Activated CD4-positive, alpha-beta T cell treated with anti-CD3 and anti-CD28 coated beads, Interleukin-2, amount 50 U/mL, for 4 hours (primary cell): ENCODE measurements around the gene SLC10A3.
"Not testable (repeated sequence)": the region's sequence is repeated elsewhere in the genome, so short reads cannot be mapped to it uniquely, and the experiment has no call there.

Source experiments
- DNase-seq, 2 experiments: peaks; one replicate each; pipeline ENCODE4 v3.0.0-alpha.2; 2020

The SLC10A3 gene

DNA sequence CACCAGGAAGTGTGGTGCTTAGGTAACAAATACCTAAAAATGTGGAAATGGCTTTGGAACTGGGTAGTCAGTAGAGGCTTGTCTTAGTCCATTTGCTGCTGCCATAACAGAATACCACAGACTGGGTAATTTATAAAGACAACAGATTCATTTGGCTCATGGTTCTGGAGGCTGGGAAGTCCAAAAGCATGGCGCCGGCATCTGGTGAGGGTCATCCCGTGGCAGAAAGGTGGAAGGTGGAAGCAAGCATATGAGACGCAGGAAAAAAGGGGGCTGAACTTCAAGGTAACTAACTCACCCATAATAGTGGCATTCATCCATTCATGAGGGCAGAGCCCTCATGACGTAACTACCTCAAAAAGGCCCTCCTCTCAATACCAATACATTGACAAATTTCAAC is 19.0 kb upstream of the SLC10A3 start:
- no peak for DNase-seq

DNA sequence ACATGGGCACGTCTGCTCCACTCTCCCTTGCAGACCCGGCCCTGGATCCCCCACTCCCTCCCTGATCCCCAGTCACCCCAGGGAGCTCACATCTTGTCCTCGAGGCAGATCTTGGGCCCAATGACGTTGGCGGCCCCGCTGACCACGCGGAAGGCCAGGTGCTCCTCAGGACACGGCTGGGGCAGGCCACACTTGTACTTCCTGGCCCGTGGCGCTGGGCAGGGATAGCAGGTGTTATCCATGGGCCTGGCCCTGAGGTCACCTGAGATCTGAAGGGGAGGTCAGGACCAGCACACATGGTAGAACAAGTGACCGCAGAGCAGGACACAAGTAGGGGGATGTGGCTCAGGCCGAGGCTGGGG is 17.9 kb upstream of the SLC10A3 start:
- no peak for DNase-seq

DNA sequence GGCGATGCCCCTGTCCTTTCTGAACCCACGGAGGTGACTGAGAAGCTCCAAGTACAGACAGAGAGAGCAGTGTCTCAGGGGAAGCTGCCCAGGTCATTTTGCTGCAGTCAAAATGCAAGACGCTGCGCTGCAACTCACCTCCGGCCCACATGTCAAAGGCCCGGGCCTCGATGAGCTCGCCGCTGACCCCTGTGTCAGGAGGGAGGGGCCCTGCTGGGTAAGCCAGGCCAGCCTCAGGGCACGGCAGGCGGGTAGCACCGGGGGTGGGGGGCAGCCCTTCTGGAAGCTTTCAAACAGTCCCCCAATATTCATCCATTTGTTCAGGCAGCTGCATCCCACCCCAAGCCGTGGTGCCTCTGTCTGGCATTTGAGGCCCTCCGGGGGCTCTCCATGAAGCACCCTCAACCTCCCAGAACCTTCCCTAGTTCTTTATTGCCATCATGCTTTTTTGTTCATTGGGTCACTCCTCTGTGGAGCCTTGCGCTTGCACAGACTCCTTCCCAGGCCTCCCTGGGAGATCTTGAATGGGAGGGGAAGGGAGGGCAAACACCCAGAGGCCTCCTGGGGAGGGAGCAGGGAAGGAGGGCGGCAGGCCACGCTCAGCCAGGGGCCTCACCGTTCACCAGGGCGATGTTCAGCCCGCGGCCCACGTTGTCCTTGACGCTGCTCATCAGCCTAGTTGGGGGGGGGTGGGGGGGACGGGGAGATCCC is 17.4 kb upstream of the SLC10A3 start:
- DNase-seq = no peak

DNA sequence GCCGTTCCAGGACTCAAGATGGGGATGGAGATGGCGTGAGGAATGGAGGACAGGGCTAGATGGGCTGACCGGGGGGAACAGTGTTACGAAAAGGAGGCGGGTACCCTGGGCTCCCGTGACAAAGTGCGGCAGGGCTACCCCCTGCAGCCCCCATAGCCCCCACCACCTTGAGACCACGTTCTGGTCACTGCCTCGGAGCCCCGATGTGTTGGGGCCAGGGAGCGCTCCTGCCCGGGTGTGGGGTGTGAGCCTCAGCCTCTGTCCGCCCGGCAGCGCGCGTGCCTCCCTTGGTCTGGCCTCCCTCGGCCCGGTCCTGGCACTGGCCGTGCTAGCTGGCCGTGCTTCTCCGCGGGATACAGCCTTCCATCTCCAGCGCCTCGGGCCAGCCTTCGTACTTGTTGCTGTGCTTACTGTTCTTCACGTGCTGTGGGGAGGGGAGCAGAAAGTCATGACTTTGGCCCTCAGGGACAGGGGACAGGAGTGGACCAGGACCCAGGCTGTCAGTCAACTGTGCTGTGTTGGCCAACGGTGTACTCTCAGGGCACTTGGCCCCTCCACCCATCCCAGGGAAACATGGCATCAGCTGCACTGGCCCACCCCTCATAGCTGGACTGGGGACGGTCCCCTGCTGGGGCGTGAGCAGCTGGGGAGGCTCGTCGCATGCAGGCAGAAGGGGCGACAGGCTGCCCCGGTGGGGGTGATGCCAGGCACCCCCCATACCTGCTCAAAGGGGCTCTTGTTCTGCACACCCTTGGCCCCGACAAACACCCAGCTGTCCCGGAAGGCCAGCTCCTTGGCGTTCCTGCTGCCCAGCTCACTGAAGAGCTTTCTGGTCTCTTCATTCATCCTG is 16.3 kb upstream of the SLC10A3 start:
- no peak for DNase-seq

DNA sequence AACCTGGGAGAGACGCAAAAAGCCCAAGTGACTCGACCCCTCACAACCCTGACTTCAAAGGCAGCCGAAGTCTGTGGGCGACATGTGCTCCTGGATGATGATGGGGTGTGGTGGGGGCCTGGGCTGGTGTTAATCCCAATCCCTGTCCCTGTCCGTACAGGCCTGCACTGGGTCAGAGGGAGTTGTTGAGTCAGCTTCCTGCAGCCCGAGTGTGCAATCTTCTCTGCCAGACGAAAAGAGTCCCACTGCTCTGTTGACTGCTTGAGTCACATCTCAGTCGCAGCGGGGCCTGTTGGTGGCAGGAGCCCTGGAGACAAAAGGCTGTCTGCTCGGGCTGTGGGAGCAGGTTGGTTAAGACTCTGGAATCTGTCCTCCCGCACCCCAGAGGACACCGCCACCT is 15.3 kb upstream of the SLC10A3 start:
- no peak for DNase-seq

DNA sequence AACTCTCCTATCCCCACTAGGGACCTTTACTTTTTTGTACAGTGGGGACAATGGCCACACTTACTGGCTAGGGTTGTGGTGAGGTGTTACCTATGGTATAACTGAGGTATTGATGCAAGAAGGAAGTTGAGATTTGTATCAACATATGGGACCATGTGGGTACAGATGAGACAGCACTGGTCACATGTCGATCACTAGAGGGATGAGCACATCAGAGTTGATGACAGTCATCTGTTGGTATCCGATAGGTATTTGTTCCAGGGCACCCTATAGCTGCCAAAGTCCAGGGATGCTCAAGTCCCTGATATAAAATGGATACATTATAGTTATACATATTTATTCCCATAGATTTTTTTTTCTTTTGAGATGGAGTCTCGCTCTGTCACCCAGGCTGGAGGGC is 12.6 kb upstream of the SLC10A3 start:
- DNase-seq = no peak

DNA sequence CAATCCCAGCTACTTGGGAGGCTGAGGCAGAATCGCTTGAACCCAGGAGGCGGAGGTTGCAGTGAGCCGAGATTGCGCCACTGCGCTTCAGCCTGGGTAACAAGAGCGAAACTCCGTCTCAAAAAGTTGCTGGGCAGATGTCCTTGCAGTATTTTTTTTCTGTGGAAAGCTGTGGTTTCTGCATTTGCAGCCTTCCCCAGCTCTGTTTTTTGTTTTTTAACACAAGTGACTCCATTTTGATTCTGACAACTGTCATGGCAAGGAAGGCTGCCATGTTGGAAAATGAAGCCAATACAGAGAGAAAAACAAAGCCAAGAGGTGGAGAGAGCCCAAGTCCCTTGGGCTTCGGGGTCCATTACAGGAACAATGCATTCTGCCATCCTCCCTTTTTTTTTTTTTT is 11.7 kb upstream of the SLC10A3 start:
- DNase-seq = no peak

DNA sequence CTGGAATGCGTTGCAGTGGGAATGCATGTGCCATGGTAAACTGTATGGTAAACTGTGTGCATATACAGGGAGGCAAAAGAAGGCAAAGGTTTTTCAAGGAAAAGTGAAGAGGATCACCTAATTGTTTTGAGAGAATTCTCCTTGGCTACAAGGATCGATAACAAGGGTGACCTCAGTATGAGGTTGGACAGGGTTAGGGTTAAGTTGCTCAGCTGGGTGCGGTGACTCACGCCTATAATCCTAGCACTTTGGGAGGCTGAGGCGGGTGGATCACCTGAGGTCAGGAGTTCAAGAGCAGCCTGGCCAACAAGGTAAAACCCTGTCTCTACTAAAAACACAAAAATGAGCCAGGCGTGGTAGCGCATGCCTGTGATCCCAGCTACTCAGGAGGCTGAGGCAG is 11.0 kb upstream of the SLC10A3 start:
- DNase-seq = not testable (repeated sequence)

DNA sequence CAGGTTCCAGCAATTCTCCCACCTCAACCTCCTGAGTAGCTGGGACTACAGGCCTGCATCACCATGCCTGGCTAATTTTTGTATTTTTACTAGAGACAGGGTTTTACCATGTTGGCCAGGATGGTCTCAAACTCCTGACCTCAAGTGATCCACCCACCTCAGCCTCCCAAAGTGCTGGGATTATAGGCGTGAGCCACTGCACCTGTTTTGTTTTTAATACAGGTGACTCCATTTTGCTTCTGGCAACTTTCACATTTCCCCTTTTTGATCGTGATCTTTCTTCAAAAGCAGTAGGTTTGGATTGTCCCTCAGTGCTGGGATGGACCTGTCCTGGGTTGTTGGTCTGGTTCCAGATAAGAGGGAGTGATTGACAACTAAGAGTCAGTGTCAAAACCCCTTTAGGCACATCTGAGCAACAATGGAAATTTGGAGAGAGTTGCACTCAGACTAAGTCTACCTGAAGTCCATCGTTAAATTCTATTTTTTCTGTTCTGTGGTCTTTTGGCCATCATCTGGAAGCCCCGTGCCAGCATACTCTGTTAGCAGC is 6.2 kb upstream of the SLC10A3 start:
- DNase-seq = not testable (repeated sequence)

DNA sequence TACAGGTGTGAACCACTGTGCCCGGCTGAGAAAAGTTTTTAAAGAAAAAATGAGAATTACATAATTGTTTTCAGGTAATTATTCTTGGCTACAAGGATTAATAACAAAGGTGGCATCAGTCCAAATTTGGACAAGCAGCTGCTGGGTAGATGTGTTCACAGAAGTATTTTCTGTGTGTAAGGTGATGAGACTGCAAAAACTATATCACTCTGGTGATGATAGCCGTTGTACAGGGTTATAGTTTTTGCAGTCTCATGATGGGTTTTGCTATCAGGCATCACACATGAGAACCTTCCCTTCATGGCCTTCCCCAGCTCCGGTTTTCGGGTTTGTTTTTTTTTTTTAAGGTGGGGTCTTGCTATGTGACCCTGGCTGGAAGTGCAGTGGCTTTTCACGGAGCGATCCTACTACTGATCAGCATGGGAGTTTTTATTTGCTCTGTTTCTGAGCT is 5.1 kb upstream of the SLC10A3 start:
- no peak for DNase-seq

DNA sequence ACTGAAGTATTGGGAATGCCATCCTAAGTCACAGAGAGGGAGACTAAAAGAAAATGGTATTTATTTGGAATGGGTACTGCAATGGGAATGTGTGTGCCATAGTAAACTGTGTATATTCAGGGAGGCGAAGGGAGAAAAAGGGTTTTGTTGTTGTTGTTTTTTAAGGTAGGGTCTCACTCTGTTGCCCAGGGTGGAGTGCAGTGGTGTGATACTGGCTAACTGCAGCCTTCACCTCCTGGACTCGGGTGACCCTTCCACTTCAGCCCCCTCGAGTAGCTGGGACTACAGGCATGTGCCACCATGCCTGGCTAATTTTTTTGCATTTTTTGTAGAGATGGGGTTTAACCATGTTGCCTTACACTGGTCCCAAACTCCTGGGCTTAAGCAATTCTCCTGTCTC is 4.3 kb upstream of the SLC10A3 start:
- no peak for DNase-seq

DNA sequence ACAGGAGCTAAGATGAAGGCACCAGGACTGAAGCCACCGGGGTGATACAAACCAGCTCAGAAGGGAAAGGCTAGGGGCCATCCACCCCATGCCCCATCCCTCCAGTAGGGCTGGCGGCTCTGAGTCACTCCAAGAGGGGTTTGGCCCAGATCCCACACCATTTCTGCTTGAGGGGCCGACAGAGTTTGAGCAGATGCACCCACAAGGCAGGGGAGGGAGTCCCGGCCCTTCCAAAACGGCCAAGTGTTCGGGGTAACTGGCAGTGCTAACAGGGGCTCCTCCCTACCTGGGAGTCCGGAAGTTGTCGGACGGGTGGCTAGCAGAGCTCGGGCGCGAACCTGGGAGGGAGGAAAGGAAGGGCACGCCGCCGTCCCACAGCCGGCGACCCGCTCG is 412 bp downstream of the SLC10A3 start:
- DNase-seq = no peak

DNA sequence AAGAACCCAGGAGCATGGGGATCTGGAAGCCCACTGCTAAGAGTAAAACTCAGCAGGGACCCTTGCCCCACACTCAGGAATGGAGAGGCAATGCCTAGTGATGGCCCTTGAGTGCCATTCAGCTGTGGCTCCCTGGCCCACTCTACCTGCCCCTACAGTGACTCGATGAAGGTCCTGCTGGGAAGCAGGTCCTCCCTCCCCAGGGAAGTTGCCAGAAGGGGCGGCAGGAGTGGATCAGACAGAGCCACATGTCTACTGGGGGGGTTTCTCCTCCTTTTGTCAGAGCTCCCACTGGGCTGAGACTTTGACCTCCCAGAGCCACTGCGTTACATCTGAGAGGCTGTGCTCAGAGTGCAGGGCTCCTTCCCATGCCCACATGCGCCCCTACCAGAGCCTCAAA is 1.2 kb downstream of the SLC10A3 start:
- DNase-seq = no peak

DNA sequence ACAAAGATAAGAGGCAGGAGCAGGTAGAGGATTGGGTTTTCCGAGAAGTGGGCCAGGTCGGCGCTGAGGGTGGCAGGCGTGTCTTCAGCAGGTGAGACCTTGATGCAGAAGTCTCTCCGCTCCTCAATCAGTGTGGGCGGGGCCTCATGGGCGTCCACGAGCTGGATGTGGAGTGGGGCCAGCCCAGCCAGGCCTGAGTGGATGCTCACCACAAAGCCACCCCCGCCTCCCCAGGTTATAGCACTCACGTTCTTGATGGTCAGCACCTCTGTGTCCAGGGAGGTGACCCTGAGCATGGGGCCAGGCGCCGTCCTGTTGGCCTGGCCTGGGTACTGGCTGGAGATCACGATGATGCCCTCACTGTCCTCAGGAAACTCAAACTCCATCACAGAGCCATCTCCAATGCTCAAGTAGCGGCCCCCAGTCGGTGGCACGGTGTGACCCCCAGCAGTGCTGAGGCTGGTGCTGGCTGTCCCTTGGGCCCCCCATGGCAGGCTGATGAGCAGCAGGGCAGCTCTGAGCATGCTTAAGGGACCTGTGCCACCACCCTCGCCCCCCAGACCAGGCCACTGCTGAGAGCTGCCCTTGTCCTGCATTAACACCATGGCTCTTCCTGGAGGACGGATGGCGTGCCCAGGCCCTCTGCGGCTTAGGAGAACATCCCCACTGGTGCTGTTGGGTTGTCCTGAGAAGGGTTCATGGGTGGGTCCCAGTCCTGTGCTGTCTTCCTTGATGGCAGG is 1.9 kb downstream of the SLC10A3 start:
- no peak for DNase-seq

DNA sequence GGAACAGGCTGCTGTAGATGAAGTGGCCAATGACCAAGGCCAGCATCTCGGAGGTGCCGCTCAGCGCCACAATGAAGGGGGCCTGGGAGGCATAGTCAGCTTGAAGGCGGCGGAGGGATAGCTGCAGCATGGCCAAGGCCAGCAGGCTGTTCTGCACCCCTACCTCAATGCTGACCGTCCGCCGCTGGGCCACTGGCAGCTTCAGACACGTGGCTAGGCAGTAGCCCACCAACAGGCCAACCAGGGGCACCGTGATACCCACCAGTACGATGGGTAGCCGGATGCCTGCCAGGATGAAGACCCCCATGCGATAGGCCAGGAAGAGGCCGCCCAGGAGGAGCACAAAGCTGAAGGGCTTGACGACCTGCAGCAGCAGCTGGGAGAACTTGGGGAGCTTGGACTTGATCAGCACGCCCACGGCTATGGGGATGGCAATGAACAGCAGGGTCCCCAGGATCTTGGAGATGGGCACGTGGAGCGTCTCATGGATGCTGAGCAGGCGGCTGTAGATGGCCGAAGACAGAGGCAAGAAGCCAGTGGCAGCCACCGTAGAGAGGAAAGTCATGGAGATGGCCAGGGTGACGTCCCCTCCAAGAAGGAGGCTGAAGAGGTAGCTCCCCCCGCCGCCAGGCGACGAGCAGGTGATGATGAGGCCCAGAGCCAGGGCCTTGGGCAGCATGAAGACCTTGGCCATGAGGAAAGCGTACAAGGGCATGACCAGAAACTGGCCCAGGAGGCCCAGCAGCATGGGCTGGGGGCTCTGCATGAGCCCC is 2.7 kb downstream of the SLC10A3 start:
- DNase-seq = no peak

DNA sequence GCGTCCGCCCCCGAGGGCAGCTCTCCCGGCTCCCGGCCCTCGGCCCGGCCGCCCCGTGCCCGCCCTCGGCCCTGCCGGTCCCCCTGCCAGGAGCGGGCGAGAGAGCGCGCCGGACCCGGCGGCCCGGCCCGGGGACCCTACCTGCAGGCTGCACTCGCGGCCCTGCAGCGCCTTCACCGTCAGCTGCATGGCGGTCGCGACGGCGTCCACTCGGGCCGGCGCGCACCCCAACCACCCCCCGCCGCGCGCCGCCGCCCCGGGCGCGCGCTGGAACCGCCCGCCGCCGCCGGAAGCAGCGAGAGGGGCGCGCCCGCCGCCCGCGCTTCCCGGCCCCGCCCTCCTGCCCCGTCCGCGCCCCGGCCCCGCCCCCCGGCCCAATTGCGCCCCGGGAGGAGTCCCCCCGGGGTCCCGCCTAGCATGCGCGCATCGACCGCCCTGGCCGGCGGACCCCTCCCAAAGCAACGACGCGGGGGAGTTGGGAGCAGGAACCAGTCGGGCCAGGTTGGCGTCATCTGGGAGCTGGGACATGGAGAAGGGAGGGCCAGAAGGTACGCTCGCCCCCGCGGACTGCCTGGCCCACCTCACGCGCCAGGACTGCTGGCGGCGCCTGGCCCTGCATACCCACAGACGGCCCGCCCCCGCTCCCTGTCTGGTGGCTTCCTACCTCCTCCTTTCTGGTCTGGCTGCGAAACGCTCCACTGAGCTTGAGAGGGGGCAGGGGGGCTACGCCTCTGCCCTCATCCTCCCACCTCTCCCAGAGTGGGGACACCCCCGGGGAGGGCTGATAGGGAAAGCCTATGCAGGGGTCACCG is 3.8 kb downstream of the SLC10A3 start, which contains the start of gene UBL4A:
UBL4A (minus strand) TSS at position 220 of the 812 bp plus-strand sequence; CDS start at position 189, 31 bp downstream.
- peak in 1 of 2 experiments; percentile 26 for DNase-seq

DNA sequence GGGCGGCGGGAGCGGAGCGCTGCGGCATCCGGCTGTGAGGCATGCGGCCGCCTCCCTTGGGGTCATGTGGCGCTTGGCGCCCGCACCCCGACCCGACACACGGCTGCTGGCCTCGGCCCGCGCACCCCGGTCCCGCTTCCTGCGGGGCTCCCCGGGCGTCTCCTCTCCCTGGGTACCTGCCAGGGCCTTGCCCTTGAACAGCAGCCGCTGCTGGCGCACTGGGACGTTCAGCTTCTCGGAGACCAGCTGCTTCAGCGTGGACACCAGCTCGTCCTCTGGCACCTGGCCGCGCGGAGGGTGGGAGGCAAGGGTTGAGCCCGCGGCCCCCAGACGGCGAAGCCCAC is 4.4 kb downstream of the SLC10A3 start:
- no peak for DNase-seq

DNA sequence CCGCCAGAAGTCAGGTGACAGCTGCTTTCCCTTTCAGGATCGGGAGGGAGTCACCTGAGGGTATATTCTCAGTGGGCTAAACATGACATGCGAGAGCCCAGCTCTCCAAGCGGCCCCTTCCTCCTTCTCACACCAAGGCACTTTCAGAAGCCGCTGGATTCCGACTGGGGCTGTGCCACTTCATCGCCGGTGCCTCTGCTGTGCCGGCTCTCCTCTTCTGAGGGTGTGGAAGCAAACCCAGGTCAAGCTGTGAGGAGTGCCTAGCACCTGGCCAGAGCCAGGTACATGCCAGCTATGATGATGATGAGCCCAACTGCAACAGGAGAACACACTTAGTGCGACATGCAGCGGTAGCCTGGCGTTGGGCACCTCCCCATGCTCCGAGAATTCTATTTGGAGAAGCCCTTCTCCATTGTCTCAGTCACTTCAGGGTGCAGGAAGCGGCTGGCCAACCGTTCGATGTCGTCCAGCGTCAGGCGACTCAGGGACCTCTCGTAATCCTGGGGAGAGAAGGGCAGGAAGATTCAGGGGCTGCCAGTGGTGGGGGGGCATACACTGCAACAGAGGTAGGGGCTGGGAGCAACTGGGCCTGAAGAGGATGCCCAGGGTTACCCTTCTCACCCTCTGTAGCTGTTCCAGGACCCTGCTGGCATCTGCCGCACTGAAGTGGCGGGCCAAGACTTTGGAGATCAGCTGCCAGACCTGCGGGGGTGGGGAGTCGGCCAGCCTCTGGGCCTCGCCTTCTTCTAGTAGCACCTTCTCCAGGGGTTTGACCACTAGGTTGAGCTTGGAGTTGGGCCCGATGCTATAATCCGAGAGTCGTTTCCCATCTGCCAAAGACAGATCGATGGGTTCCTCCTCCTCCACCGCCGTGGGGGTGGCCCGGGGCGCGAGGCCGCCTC is 5.0 kb downstream of the SLC10A3 start:
- no peak for DNase-seq

DNA sequence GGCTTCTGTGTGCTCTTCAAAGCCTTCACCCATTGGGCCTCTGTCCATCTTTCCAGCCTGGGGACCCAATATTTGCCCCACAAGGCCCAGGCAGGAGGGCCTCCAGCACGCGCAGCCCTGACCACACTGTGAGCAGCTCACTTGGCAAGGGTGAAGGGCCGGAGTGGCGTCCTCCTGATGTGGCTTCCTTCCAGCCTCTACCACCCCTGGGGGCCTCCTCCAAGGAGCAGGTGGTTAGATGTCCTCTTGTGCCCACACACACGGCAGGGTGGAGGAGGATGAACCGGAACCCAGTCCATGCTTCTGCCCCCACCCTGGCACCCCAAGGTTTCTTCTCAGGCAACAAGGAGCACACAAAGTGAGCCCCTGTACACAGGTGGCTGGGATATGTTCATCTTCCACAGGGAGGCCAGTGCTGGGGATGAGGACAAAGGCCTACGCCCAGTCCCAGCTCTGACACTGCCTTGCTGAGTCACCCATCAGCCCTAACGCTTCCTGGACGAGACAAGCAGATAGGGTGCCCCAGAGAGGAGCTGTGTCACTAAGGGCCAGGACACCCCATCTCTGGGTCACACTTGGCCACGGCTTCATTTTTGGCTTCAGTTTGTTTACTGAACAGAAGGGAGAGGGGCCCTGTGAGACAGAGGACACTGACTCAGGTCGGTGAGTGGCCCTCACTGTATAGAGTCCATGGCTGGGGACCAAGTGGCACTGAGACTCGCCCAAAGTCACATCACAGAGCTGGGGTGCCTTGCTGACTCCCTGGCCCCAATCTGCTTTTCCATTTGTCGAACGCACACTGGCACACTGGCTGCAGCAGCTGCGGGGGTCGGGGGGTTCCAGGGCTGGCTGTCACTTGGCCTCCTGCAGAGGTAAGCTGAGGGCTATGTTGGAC is 5.9 kb downstream of the SLC10A3 start:
- no peak for DNase-seq

DNA sequence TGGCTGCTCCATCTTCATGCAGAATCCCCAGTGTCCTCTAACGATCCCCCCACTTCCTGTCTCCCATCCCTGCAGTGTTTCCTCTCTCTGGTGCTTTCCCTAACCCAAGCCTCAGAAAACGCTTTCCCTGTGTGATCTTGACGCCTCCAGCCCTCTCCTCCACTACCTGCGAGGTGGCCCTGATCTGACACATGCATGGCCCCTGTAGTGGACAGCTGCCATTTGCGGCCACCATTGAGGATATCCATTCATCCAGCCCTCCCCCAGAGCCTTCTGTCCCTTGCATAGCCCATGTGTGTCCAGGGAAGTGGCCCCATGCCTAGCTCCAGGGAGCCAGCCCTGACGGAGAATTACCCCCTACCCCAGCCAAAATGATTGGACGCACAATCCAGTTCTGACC is 7.1 kb downstream of the SLC10A3 start:
- DNase-seq = no peak
